HepG2 (cell line): ENCODE measurements around the gene PFKFB4.

Source experiments
- CTCF ChIP-seq: sonication (generic); formaldehyde crosslinking; IDR thresholded peaks from 2 replicates; pipeline ENCODE4 v1.5.0; 2020; ENCODE audit warnings: mild to moderate bottlenecking, missing genetic modification reagents, moderate library complexity
- HMG20A ChIP-seq: IDR thresholded peaks from 2 replicates; pipeline ENCODE4 v1.6.1; 2016; ENCODE audit warnings: borderline replicate concordance
- RXRA ChIP-seq: sonication (generic); formaldehyde crosslinking; IDR thresholded peaks from 2 replicates; pipeline ENCODE4 v1.5.1; 2020; ENCODE audit warnings: missing genetic modification reagents
- SP1 ChIP-seq, 2 experiments: fragments of 450-650 bp in 1 of 2; sonication (generic) in 1 of 2; formaldehyde crosslinking in 1 of 2; IDR thresholded peaks; 2 replicates each; pipeline versions ENCODE4 v1.4.0 to v1.6.1; 2016 to 2020; ENCODE audit warnings: missing genetic modification reagents in 1 of 2
- SUZ12 ChIP-seq: fragments of 150-350 bp; IDR thresholded peaks from 2 replicates; pipeline ENCODE4 v1.6.1; 2014; ENCODE audit warnings: low read depth, low read length
- ZBTB25 ChIP-seq: IDR thresholded peaks from 2 replicates; pipeline ENCODE4 v1.6.1; 2018; ENCODE audit warnings: missing genetic modification reagents
- ZFP37 ChIP-seq: sonication (generic); formaldehyde crosslinking; IDR thresholded peaks from 2 replicates; pipeline ENCODE4 v1.4.0; 2020; ENCODE audit warnings: missing genetic modification reagents, borderline replicate concordance
- ZNF337 ChIP-seq: sonication (generic); formaldehyde crosslinking; IDR thresholded peaks from 2 replicates; pipeline ENCODE4 v1.5.1; 2020; ENCODE audit warnings: missing genetic modification reagents, low read depth, mild to moderate bottlenecking, borderline replicate concordance

- TF ChIP-seq HMG20A (peak; percentile 22; the same call in 1 of the 2 replicates), CTCF (peak; percentile 79), ZNF337 (CRISPR knock-in tag) (no peak), RXRA (CRISPR knock-in tag) (peak; percentile 82), SP1 (IDR thresholded peaks at IDR 0.05) (no peak), SP1 (CRISPR knock-in tag; IDR thresholded peaks at IDR 0.05) (no peak; the same call in 1 of the 2 replicates), SUZ12 (no peak), ZFP37 (no peak; the same call in 1 of the 2 replicates), ZBTB25 (no peak)
Observed at GRCh38 chr3:48472923-48473616, 83.5 kb downstream of the PFKFB4 start.
